Endothelial cell of umbilical vein (primary cell): ENCODE results near the gene SPIRE1. TPM values are rescaled to one million over a fixed set of nuclear protein-coding genes. Genes with fewer than 3 reads are reported as not detected.

ENCODE experiments used
- BruUV-seq: library from RNA; stranded (reverse); fragments of 400-500 nt; replicated peaks from 2 replicates; lab custom pipeline; 2021; lab: Mats Ljungman, UMichigan
- CTCF ChIA-PET: fragments of 300-600, 350-600 bp; sonication (Branson Sonifier 250); formaldehyde crosslinking; loops from one replicate; lab custom pipeline; 2021; ENCODE audit warnings: antibody characterized with exemption, inconsistent platforms; lab: Charles Lee
- POLR2A ChIA-PET: fragments of 300-600, 350-600 bp; sonication (Branson Sonifier 250); formaldehyde crosslinking; loops from one replicate; lab custom pipeline; 2021; ENCODE audit warnings: antibody characterized with exemption, inconsistent platforms; lab: Charles Lee
- DNase-seq: peaks from one replicate; pipeline ENCODE4 v3.0.0-alpha.2; 2011; ENCODE audit warnings: low read depth, low spot score
- FAIRE-seq: peaks from 2 replicates; lab custom pipeline; 2011; peaks lifted over from hg19 to GRCh38; lab: Jason Lieb, UNC
- H2AFZ ChIP-seq: 2 replicates; pipeline ENCODE4 v1.6.0; 2012; ENCODE audit warnings: low read depth, low read length, control low read depth, inconsistent platforms
- H3K27ac ChIP-seq: 2 replicates; pipeline ENCODE4 v1.5.1; 2011; ENCODE audit warnings: low read depth, mild to moderate bottlenecking, control low read depth, low read length, moderate library complexity; ENCODE audit not compliant: insufficient read depth
- H3K27me3 ChIP-seq, 2 experiments: 2 replicates each; pipeline versions ENCODE4 v1.6.0 to v1.6.1; 2011; ENCODE audit warnings: low read length in 2 of 2, mixed read lengths in 1 of 2; ENCODE audit not compliant: control insufficient read depth in 2 of 2, insufficient read depth in 2 of 2
- H3K36me3 ChIP-seq, 2 experiments: 2 replicates in 1 of 2; 3 replicates in 1 of 2; pipeline ENCODE4 v1.5.1; 2011; ENCODE audit warnings: low read length in 2 of 2, mild to moderate bottlenecking in 1 of 2, moderate library complexity in 1 of 2; ENCODE audit not compliant: control insufficient read depth in 2 of 2, insufficient read depth in 2 of 2; ENCODE audit errors: extremely low read depth in 1 of 2
- H3K4me1 ChIP-seq: 3 replicates; pipeline ENCODE4 v1.5.1; 2011; ENCODE audit warnings: mild to moderate bottlenecking, low read length; ENCODE audit not compliant: control insufficient read depth, insufficient read depth; ENCODE audit errors: extremely low read depth
- H3K4me2 ChIP-seq: 2 replicates; pipeline ENCODE4 v1.6.1; 2011; ENCODE audit warnings: low read length, control low read depth, mixed read lengths; ENCODE audit not compliant: insufficient read depth
- H3K4me3 ChIP-seq, 3 experiments: fragments of 200-600 bp in 1 of 3; sonication (generic), shearing (Covaris generic) in 1 of 3; replicated peaks in 1 of 3; 2 replicates each; pipeline ENCODE4 v1.5.1; 2011 to 2016; ENCODE audit warnings: control low read depth in 3 of 3, low read length in 3 of 3, mild to moderate bottlenecking in 2 of 3, inconsistent platforms in 1 of 3, low read depth in 1 of 3, moderate library complexity in 1 of 3; ENCODE audit not compliant: insufficient read depth in 1 of 3
- H3K79me2 ChIP-seq: 2 replicates; pipeline ENCODE4 v1.6.0; 2012; ENCODE audit warnings: low read length, inconsistent platforms; ENCODE audit not compliant: control insufficient read depth, insufficient read depth
- H3K9ac ChIP-seq: replicated peaks from 2 replicates; pipeline ENCODE3; 2011; ENCODE audit warnings: low read length, control low read depth; ENCODE audit not compliant: insufficient read depth; ENCODE audit errors: extremely low read depth
- H3K9me1 ChIP-seq: replicated peaks from 3 replicates; pipeline ENCODE4 v1.6.0; 2011; ENCODE audit warnings: mild to moderate bottlenecking, low read length; ENCODE audit not compliant: control insufficient read depth, insufficient read depth; ENCODE audit errors: extremely low read depth
- H3K9me3 ChIP-seq: replicated peaks from 2 replicates; pipeline ENCODE4 v1.5.1; 2012; ENCODE audit warnings: low read length, inconsistent platforms; ENCODE audit not compliant: control insufficient read depth, insufficient read depth
- H4K20me1 ChIP-seq: replicated peaks from 2 replicates; pipeline ENCODE3; 2011; ENCODE audit warnings: mild to moderate bottlenecking, low read length; ENCODE audit not compliant: control insufficient read depth, insufficient read depth; ENCODE audit errors: extremely low read depth
- EZH2 ChIP-seq: IDR thresholded peaks from 2 replicates; pipeline ENCODE4 v1.6.1; 2012; ENCODE audit warnings: borderline replicate concordance, low read depth, mild to moderate bottlenecking, moderate library complexity, low read length, inconsistent platforms; ENCODE audit not compliant: severe bottlenecking
- FOS ChIP-seq: IDR thresholded peaks from 2 replicates; pipeline ENCODE4 v1.6.1; 2011; ENCODE audit warnings: mild to moderate bottlenecking, low read length, moderate library complexity, borderline replicate concordance; ENCODE audit not compliant: insufficient read depth
- GATA2 ChIP-seq: IDR thresholded peaks from 2 replicates; pipeline ENCODE4 v1.7.0; 2011; ENCODE audit warnings: low read depth, mild to moderate bottlenecking, moderate library complexity, mixed read lengths, low read length; ENCODE audit not compliant: insufficient read length, insufficient read depth
- JUN ChIP-seq: IDR thresholded peaks from 2 replicates; pipeline ENCODE4 v1.6.1; 2011; ENCODE audit warnings: borderline replicate concordance, low read depth; ENCODE audit not compliant: insufficient read length, insufficient read depth
- MYC ChIP-seq: IDR thresholded peaks from one replicate; pipeline ENCODE4 v1.6.1; 2011; ENCODE audit warnings: mild to moderate bottlenecking, low read depth, low read length
- POLR2A ChIP-seq: IDR thresholded peaks from 2 replicates; pipeline ENCODE4 v1.6.1; 2012; ENCODE audit warnings: low read depth, mild to moderate bottlenecking, control low read depth, low read length
- POLR2AphosphoS5 ChIP-seq: IDR thresholded peaks from 2 replicates; pipeline ENCODE4 v1.6.1; 2012; ENCODE audit warnings: low read depth, mild to moderate bottlenecking, control low read depth, low read length, moderate library complexity; ENCODE audit not compliant: insufficient read depth
- dilution Hi-C: fragments of 300-500 bp; cut with MboI; formaldehyde crosslinking; loops from one replicate; pipeline ENCODE4 v1.15.0; 2019; ENCODE audit warnings: low sequenced_read_pairs; ENCODE audit not compliant: extremely low pct_ligation_motif_present
- intact Hi-C: fragments of 100-400 bp; cut with micrococcal nuclease; formaldehyde crosslinking; loops from one replicate; pipeline ENCODE4 v1.10.0; 2022
- polyA plus RNA-seq, 4 experiments: library from polyadenylated mRNA; depleted of rRNA in 3 of 4; stranded (reverse) in 3 of 4; unstranded in 1 of 4; fragments of >200 nt; gene quantifications; 2 replicates each; pipeline versions ENCODE4 v1.2.1 to v1.2.3, GENCODE V29; 2011 to 2012; ENCODE audit warnings: missing spikeins in 1 of 4
- total RNA-seq: library from RNA; stranded (reverse); gene quantifications from 2 replicates; pipeline ENCODE4 v1.2.3, GENCODE V29; 2021
- TF ChIP-seq, protein P1 (sequence below): IDR thresholded peaks from 2 replicates; pipeline ENCODE4 v1.6.1; 2011; ENCODE audit not compliant: insufficient read depth, insufficient read length
- TF ChIP-seq, protein P2 (sequence below), 2 donors: IDR thresholded peaks; 1 replicate in 1 of 2; 2 replicates in 1 of 2; pipeline ENCODE4 v1.5.1; 2011; ENCODE audit warnings: low read length in 2 of 2, mild to moderate bottlenecking in 2 of 2, moderate library complexity in 2 of 2, control low read depth in 1 of 2, inconsistent platforms in 1 of 2, low read depth in 1 of 2; ENCODE audit not compliant: insufficient read depth in 1 of 2; ENCODE audit errors: extremely low read depth in 1 of 2

The SPIRE1 gene
- total and polyA plus RNA-seq, 2 donors (not counting 3 experiments of a cell fraction or from before 2014, with no cell fraction given), result 13.1 to 44.0 TPM

DNA sequence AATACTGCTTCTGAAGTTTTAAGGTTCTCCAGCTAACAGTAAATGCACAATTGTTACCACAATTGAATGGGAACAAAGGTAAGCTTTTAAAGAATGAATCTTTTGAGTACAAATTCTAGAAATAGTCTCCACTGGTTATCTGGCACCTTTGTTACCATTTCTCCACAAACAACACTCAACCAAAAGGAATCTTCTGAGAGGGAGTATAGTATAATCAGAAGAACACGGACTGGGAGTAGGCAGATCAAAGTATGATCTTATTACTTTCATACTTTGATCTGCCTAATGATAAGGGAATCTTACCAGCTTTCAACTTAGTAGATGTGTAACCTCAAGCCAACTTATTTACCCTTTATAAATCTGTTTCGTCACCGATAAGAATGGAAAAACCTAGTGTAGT lies 43.3 kb upstream of the SPIRE1 start:
- CTCF ChIA-PET, result no interaction called here
- intact Hi-C loops (no loop called here), dilution Hi-C loops (no loop called here)
- Histone ChIP-seq H3K27ac (no peak overlapping the region), H3K4me2 (peak overlapping the region; percentile 58), H3K36me3 (peaks cover 0 to 3% of the 10 kb centered on the region in 2 experiments), H3K4me3 (peak overlapping the region in 1 of 3 experiments; percentile 66), H3K9me1 (no peaks in the 10 kb centered on the region), H3K27me3 (no peaks in the 10 kb centered on the region), H4K20me1 (no peaks in the 10 kb centered on the region), H2AFZ (no peak overlapping the region), H3K9ac (no peak overlapping the region), H3K79me2 (peaks cover 40% of the 10 kb centered on the region), H3K9me3 (no peaks in the 10 kb centered on the region), H3K4me1 (peaks cover 19% of the 10 kb centered on the region)
- TF ChIP-seq GATA2 (no peak), JUN (no peak), POLR2A (no peak), FOS (no peak), POLR2AphosphoS5 (no peak), MYC (no peak), EZH2 (no peak)
- TF ChIP-seq, protein P1, sequence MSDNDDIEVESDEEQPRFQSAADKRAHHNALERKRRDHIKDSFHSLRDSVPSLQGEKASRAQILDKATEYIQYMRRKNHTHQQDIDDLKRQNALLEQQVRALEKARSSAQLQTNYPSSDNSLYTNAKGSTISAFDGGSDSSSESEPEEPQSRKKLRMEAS, result no peak
- TF ChIP-seq, protein P2, sequence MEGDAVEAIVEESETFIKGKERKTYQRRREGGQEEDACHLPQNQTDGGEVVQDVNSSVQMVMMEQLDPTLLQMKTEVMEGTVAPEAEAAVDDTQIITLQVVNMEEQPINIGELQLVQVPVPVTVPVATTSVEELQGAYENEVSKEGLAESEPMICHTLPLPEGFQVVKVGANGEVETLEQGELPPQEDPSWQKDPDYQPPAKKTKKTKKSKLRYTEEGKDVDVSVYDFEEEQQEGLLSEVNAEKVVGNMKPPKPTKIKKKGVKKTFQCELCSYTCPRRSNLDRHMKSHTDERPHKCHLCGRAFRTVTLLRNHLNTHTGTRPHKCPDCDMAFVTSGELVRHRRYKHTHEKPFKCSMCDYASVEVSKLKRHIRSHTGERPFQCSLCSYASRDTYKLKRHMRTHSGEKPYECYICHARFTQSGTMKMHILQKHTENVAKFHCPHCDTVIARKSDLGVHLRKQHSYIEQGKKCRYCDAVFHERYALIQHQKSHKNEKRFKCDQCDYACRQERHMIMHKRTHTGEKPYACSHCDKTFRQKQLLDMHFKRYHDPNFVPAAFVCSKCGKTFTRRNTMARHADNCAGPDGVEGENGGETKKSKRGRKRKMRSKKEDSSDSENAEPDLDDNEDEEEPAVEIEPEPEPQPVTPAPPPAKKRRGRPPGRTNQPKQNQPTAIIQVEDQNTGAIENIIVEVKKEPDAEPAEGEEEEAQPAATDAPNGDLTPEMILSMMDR (IDR thresholded peaks at IDR 0.05; ENCODE audit: extremely low read depth in 1 of 2, insufficient read depth in 1 of 2, low read depth in 1 of 2, low read length in 2 of 2), result no peak
- BruUV-seq, result no TSS peak
- no peak for FAIRE-seq
- POLR2A ChIA-PET, result no interaction called here
- DNase-seq, result no peak
